Fibroblast of gingiva (primary cell): ENCODE results near the gene OR14I1.
"Not testable (repeated sequence)": the region's sequence is repeated elsewhere in the genome, so short reads cannot be mapped to it uniquely, and the experiment has no call there.

Experiments used
- DNase-seq: peaks from one replicate; pipeline ENCODE4 v3.0.0-alpha.2; 2011; ENCODE audit warnings: low read depth

OR14I1 gene

GRCh38 chr1:248686815-248687214 is 15.8 kb downstream of the OR14I1 start:
- no peak for DNase-seq

GRCh38 chr1:248681651-248682050 is 20.9 kb downstream of the OR14I1 start:
- no peak for DNase-seq

- no peak for DNase-seq
Observed at GRCh38 chr1:248670003-248670402, 32.6 kb downstream of the OR14I1 start.

GRCh38 chr1:248663453-248664328 is 38.9 kb downstream of the OR14I1 start:
- DNase-seq = not testable (repeated sequence)

- DNase-seq = not testable (repeated sequence)
Observed at GRCh38 chr1:248656797-248657196, 45.8 kb downstream of the OR14I1 start.

GRCh38 chr1:248655354-248655753 is 47.2 kb downstream of the OR14I1 start, which contains the start of gene OR2T27:
TSS of gene OR2T27 (minus strand) at chr1:248655528. CDS start at chr1:248650884, 4,644 bp downstream.
- DNase-seq = not testable (repeated sequence)
